Body of pancreas (tissue), 4 donors: ENCODE measurements around the gene MXD3. TPM values are rescaled to one million over a fixed set of nuclear protein-coding genes. Genes with fewer than 3 reads are reported as not detected.

ENCODE experiments used
- ATAC-seq: fragments of 150-250 bp; one replicate; pipeline ENCODE4 v1.9.1; 2016
- DNase-seq, 4 donors: peaks; one replicate each; pipeline ENCODE4 v3.0.0-alpha.2; 2019
- H3K27ac ChIP-seq, 4 donors: fragments of 200-600 bp; sonication (generic); 1 replicate in 3 of 4; 2 replicates in 1 of 4; pipeline versions ENCODE4 v1.5.1 to v1.6.1; 2016 to 2019; ENCODE audit warnings: mild to moderate bottlenecking in 1 of 4, mixed read lengths in 1 of 4, moderate library complexity in 1 of 4
- H3K27me3 ChIP-seq, 2 donors: fragments of 200-600 bp; sonication (generic); one replicate each; pipeline ENCODE4 v1.6.0; 2016; ENCODE audit warnings: mild to moderate bottlenecking in 1 of 2
- H3K36me3 ChIP-seq, 2 donors: fragments of 200-600 bp; sonication (generic); replicated peaks in 1 of 2; 2 replicates each; pipeline ENCODE4 v1.5.1; 2016; ENCODE audit warnings: low read depth in 2 of 2; ENCODE audit not compliant: insufficient read depth in 1 of 2
- H3K4me1 ChIP-seq: fragments of 200-600 bp; sonication (generic); one replicate; pipeline ENCODE4 v1.6.0; 2016
- H3K4me3 ChIP-seq, 2 donors: fragments of 200-600 bp; sonication (generic); 1 replicate in 1 of 2; 2 replicates in 1 of 2; pipeline ENCODE4 v1.5.1; 2016 to 2019
- H3K9me3 ChIP-seq, 3 donors: fragments of 200-600 bp; sonication (generic); 1 replicate in 2 of 3; 2 replicates in 1 of 3; pipeline ENCODE4 v1.5.1; 2016
- POLR2A ChIP-seq, 3 donors: fragments of 450-650 bp; IDR thresholded peaks; one replicate each; pipeline ENCODE4 v1.6.1; 2016; ENCODE audit warnings: antibody characterized with exemption in 3 of 3, mild to moderate bottlenecking in 2 of 3
- WGBS, 2 donors: methylation state at CpG; one replicate each; pipeline ENCODE4 v1.1.5; 2017; 5-methylcytosine and 5-hydroxymethylcytosine counted together
- intact Hi-C: fragments of 100-400 bp; cut with DNase I; formaldehyde crosslinking; loops from one replicate; pipeline ENCODE4 v1.15.1; 2023
- total RNA-seq, 2 donors: library from RNA; depleted of rRNA; stranded (reverse); fragments of >200 nt; gene quantifications; one replicate each; pipeline ENCODE4 v1.1.0, GENCODE V29; 2016
- TF ChIP-seq, protein P1 (sequence below), 7 experiments: fragments of 450-650 bp in 4 of 7; fragments of 200-600 bp in 3 of 7; sonication (generic) in 3 of 7; IDR thresholded peaks; one replicate each; pipeline ENCODE4 v1.5.1; 2016 to 2019; ENCODE audit warnings: antibody characterized with exemption in 7 of 7

MXD3 gene
- total RNA-seq, 2 donors from 2014 or later = 13.2 to 21.4 TPM

DNA sequence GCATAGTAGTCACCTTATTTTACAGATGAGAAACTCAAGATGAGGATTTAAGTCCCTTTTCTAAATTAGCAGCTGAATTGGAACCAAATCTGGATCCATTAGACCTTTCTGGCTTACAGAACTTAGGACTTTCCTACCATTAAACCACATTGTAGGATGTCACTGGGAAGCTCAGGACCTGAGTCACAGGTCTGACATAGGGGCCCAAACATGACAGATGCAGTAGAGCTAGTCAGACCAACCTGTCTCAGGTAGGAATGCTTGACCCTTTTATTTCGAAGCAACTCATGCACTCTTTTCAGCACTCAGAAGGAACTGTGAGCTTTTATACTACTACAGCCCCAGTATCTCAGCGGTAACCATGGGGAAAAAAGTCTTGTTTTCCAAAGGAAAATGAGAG is 10.7 kb downstream of the MXD3 start:
- Histone ChIP-seq H3K27me3 (no peaks in the 10 kb centered on the region), H3K36me3 (peaks cover 0 to 1% of the 10 kb centered on the region in 2 donors), H3K9me3 (no peaks in the 10 kb centered on the region), H3K27ac (peak overlapping the region; percentile 81 to 93 (median 90)), H3K4me1 (peaks cover 58% of the 10 kb centered on the region), H3K4me3 (no peak overlapping the region)
- intact Hi-C loops = no loop called here
- TF ChIP-seq POLR2A (IDR thresholded peaks at IDR 0.05) = no peak
- TF ChIP-seq, protein P1, sequence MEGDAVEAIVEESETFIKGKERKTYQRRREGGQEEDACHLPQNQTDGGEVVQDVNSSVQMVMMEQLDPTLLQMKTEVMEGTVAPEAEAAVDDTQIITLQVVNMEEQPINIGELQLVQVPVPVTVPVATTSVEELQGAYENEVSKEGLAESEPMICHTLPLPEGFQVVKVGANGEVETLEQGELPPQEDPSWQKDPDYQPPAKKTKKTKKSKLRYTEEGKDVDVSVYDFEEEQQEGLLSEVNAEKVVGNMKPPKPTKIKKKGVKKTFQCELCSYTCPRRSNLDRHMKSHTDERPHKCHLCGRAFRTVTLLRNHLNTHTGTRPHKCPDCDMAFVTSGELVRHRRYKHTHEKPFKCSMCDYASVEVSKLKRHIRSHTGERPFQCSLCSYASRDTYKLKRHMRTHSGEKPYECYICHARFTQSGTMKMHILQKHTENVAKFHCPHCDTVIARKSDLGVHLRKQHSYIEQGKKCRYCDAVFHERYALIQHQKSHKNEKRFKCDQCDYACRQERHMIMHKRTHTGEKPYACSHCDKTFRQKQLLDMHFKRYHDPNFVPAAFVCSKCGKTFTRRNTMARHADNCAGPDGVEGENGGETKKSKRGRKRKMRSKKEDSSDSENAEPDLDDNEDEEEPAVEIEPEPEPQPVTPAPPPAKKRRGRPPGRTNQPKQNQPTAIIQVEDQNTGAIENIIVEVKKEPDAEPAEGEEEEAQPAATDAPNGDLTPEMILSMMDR (IDR thresholded peaks at IDR 0.05) = no peak
- WGBS, 2 donors = 77 to 88% methylated on average over 2 of the region's 2 CpGs
- no peak for ATAC-seq
- DNase-seq = no peak

- Histone ChIP-seq H3K4me3 (no peak overlapping the region), H3K36me3 (no peaks in the 10 kb centered on the region), H3K27ac (peak overlapping the region; percentile 81 to 93 (median 90)), H3K27me3 (no peaks in the 10 kb centered on the region), H3K9me3 (no peaks in the 10 kb centered on the region), H3K4me1 (peaks cover 53% of the 10 kb centered on the region)
- DNase-seq (peak in 2 of 4 donors; percentile 32 to 74), ATAC-seq (no peak)
- intact Hi-C loops = no loop called here
- WGBS, 2 donors = 46 to 51% methylated on average over 4 of the region's 4 CpGs
- TF ChIP-seq, protein P1 (IDR thresholded peaks at IDR 0.05) = peak in 1 of 7 experiments; percentile 2
- no peak for TF ChIP-seq POLR2A (IDR thresholded peaks at IDR 0.05)
These were observed 11.3 kb downstream of the MXD3 start for GRCh38 chr5:177300236-177300880.

GRCh38 chr5:177299697-177300096 is 12.0 kb downstream of the MXD3 start:
- H3K9me3 ChIP-seq = no peaks in the 10 kb centered on the region
- no peak for ATAC-seq
- WGBS, 2 donors = 70 to 73% methylated on average over 7 to 9 of the region's 9 CpGs
- peaks cover 46% of the 10 kb centered on the region for H3K4me1 ChIP-seq
- intact Hi-C loops = no loop called here
- H3K27ac ChIP-seq = peak overlapping the region in 2 of 4 donors; percentile 8 to 90
- no peak overlapping the region for H3K4me3 ChIP-seq
- peaks cover 4 to 5% of the 10 kb centered on the region in 2 donors for H3K36me3 ChIP-seq
- no peak for DNase-seq
- H3K27me3 ChIP-seq = no peaks in the 10 kb centered on the region
- TF ChIP-seq POLR2A (IDR thresholded peaks at IDR 0.05) = no peak
- TF ChIP-seq, protein P1 (IDR thresholded peaks at IDR 0.05) = no peak

DNA sequence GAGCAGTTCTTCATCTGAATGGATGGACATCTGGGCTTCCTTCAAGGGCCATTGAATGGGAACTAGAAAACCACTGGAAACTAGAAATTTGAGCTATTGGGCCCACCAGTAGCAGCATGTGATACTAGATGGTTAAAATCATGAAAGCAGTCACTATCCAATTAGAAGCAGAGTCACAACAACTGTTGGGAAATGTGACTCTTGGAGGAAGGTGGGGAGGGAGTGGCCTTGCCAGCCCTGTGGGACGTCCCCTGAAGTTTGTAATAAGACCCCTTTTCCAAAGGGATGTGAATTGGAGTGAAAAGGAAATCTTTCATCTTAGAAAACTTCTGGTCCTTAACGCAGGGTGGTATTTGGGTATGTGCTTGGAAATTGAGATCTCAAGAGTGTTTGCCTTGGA is 13.8 kb downstream of the MXD3 start:
- DNase-seq (no peak), ATAC-seq (no peak)
- Histone ChIP-seq H3K4me3 (no peak overlapping the region), H3K9me3 (no peaks in the 10 kb centered on the region), H3K27me3 (no peaks in the 10 kb centered on the region), H3K36me3 (peaks cover 10 to 19% of the 10 kb centered on the region in 2 donors), H3K27ac (peak overlapping the region in 1 of 4 donors; percentile 1), H3K4me1 (peaks cover 39% of the 10 kb centered on the region)
- intact Hi-C loops = no loop called here
- WGBS, 2 donors = 91 to 97% methylated on average over 2 of the region's 2 CpGs
- TF ChIP-seq POLR2A (IDR thresholded peaks at IDR 0.05) = no peak
- TF ChIP-seq, protein P1 (IDR thresholded peaks at IDR 0.05) = no peak

DNA sequence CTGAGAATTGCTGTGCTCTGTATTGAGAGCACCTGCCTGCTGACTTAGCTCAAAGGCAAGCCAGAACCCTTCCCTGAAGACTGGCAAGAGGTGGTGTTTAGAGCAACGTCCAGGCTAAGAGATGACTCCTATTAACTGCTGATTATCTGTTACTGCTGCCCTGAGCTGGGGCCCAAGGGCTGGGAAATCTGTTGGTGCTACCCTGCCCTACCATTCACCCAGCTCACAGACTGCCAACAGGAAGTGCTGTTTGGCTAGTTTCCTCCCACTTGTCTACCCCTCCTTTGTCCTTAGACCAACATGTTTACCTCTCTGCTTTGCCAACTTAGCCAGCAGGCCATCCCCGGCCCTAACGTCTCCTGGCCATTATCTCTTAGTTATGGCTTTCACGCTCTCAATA is 15.1 kb downstream of the MXD3 start:
- H3K36me3 ChIP-seq = peaks cover 15 to 23% of the 10 kb centered on the region in 2 donors
- peak overlapping the region in 3 of 4 donors; percentile 3 to 36 (median 22) for H3K27ac ChIP-seq
- WGBS, 2 donors = 42 to 45% methylated on average over 4 of the region's 4 CpGs

More for the DNA sequence above, 15.1 kb downstream of the MXD3 start:
- DNase-seq (no peak), ATAC-seq (no peak)
- no peaks in the 10 kb centered on the region for H3K27me3 ChIP-seq
- TF ChIP-seq POLR2A (IDR thresholded peaks at IDR 0.05) = no peak
- TF ChIP-seq, protein P1 (IDR thresholded peaks at IDR 0.05) = no peak
- H3K9me3 ChIP-seq = no peaks in the 10 kb centered on the region
- intact Hi-C loops = no loop called here
- peaks cover 26% of the 10 kb centered on the region for H3K4me1 ChIP-seq
- no peak overlapping the region for H3K4me3 ChIP-seq
